ENCODE measurements around the gene CDC42BPG.
A peak's percentile ranks its signal among the peaks of the same experiment; 100 is the strongest.

The CDC42BPG gene

DNA sequence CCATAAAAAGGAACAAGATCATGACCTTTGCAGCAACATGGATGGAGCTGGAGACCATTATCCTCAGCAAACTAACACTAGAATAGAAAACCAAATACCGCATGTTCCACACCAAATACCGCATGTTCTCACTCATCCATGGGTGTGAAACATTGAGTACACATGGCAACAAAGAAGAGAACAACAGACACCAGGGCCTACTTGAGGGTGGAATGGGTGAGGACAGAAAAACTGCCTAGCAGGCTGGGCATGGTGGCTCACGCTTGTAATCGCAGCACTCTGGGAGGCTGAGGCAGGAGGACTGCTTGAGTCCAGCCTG is 21.7 kb upstream of the CDC42BPG start:
- Histone ChIP-seq H3K36me3 (ENCODE audit: insufficient read depth) (no peaks in the 10 kb centered on the region), H3K79me2 (ENCODE audit: insufficient read depth, low read depth) (peaks cover 85% of the 10 kb centered on the region), H3K27me3 (ENCODE audit: insufficient read depth, low read depth) (no peaks in the 10 kb centered on the region), H3K4me1 (ENCODE audit: low read depth, poor library complexity, severe bottlenecking) (peaks cover 92% of the 10 kb centered on the region), H4K20me1 (ENCODE audit: insufficient read depth) (no peaks in the 10 kb centered on the region), H3K9ac (peak overlapping the region; percentile 83; the same call in 1 of the 2 replicates), H3K4me2 (peak overlapping the region; percentile 95), H3K27ac (peak overlapping the region; percentile 97), H2AFZ (ENCODE audit: low read depth) (no peak overlapping the region), H3K4me3 (IDR thresholded peaks at IDR 0.05; ENCODE audit: insufficient read depth, low read depth, low read length) (no peak overlapping the region)
- TF ChIP-seq, protein P1, sequence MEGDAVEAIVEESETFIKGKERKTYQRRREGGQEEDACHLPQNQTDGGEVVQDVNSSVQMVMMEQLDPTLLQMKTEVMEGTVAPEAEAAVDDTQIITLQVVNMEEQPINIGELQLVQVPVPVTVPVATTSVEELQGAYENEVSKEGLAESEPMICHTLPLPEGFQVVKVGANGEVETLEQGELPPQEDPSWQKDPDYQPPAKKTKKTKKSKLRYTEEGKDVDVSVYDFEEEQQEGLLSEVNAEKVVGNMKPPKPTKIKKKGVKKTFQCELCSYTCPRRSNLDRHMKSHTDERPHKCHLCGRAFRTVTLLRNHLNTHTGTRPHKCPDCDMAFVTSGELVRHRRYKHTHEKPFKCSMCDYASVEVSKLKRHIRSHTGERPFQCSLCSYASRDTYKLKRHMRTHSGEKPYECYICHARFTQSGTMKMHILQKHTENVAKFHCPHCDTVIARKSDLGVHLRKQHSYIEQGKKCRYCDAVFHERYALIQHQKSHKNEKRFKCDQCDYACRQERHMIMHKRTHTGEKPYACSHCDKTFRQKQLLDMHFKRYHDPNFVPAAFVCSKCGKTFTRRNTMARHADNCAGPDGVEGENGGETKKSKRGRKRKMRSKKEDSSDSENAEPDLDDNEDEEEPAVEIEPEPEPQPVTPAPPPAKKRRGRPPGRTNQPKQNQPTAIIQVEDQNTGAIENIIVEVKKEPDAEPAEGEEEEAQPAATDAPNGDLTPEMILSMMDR (conservative IDR thresholded peaks at IDR 0.05; ENCODE audit: low read depth, low read length): no peak

DNA sequence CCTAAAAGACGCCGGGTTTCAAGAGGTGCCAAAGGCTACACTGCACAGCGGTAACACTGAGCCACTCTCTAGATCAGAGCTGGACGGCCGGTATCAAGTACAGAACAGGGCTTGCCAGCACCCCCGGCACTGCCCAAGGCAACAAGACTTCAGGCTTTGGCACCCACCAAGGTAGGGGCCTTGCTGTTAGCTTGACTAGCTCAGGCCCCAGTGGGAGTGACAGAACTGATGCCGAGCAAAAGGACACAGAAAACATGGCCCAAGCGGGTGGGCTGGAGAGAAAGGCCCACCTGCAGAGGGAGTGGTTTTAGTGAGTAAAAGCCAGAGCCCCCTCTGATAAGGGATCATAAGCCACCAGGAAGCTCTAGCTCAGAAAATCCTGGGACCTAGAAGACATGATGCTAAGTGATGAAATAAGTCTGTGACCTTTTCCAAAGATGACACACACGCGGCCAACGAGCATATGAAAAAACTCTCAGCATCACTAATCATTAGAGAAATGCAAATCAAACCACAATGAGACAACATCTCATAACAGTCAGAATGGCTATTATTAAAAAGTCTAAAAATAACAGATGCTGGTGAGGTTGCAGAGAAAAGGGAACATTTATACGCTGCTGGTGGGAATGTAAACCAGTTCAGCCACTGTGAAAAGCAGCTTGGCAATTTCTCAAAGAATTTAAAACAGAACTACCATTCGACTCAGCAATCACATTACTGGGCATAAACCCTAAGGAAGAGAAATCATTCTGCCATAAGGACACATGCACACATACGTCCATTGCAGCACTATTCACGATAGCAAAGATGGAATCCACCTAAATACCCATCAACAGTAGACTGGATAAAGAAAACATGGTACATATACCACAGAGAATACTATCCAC is 21.1 kb upstream of the CDC42BPG start:
- peak overlapping the region; percentile 95 for H3K4me2 ChIP-seq
- H3K9ac ChIP-seq: peak overlapping the region; percentile 83
- TF ChIP-seq, protein P1 (conservative IDR thresholded peaks at IDR 0.05; ENCODE audit: low read depth, low read length): no peak
- H3K27ac ChIP-seq: peak overlapping the region; percentile 97
- H3K27me3 ChIP-seq (ENCODE audit: insufficient read depth, low read depth): no peaks in the 10 kb centered on the region
- H2AFZ ChIP-seq (ENCODE audit: low read depth): no peak overlapping the region
- H3K4me3 ChIP-seq (IDR thresholded peaks at IDR 0.05; ENCODE audit: insufficient read depth, low read depth, low read length): no peak overlapping the region
- H3K4me1 ChIP-seq (ENCODE audit: low read depth, poor library complexity, severe bottlenecking): peaks cover 93% of the 10 kb centered on the region
- H3K36me3 ChIP-seq (ENCODE audit: insufficient read depth): no peaks in the 10 kb centered on the region
- no peaks in the 10 kb centered on the region for H4K20me1 ChIP-seq (ENCODE audit: insufficient read depth)
- peaks cover 86% of the 10 kb centered on the region for H3K79me2 ChIP-seq (ENCODE audit: insufficient read depth, low read depth)

DNA sequence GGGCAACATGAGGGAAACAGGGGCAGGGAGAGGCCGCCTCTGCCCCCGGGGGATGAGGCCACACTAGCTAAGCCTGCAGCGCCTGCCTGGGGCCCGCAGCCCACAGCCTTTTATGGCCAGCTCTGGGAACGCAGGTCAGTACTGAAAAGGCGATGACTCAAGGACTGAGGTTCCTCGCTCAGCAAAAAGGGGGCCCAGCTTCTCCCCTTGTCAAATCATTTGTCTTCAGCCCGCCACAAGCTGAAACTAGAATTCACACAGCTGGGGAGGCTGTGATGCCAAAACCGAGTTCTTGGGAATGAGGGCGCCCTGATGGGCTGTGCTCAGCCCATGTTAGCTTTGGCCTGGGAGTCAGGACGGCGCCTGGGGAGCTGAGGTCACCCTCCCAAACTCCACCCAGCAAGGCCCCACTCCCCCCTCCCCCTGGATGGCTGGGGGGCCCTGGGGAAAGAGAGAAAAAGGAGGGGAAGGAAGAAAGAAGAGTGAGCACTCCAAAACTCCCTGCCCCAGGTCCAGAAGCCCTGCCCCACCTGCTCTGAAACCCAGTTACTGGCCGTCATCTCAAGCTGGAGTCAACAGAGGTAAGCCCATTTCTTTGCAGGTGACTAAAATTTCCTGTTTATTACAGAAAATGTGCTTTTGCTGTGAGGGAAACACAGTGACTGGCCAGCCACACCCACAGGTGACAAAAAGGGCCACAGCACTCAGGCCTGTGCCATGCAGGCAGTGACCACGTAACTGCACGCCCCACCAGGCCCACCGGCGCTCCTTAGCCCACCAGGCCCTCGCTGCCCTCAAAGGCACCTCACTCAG is 20.2 kb upstream of the CDC42BPG start:
- Histone ChIP-seq H3K9ac (peak overlapping the region; percentile 83), H3K27ac (peak overlapping the region; percentile 97), H3K4me2 (peak overlapping the region; percentile 95), H3K79me2 (ENCODE audit: insufficient read depth, low read depth) (peaks cover 82% of the 10 kb centered on the region), H3K36me3 (ENCODE audit: insufficient read depth) (no peaks in the 10 kb centered on the region), H3K27me3 (ENCODE audit: insufficient read depth, low read depth) (no peaks in the 10 kb centered on the region), H4K20me1 (ENCODE audit: insufficient read depth) (no peaks in the 10 kb centered on the region), H3K4me1 (ENCODE audit: low read depth, poor library complexity, severe bottlenecking) (peaks cover 93% of the 10 kb centered on the region), H3K4me3 (IDR thresholded peaks at IDR 0.05; ENCODE audit: insufficient read depth, low read depth, low read length) (no peak overlapping the region), H2AFZ (ENCODE audit: low read depth) (0 out of 2 replicates have a peak overlapping the region, but pooled peaks have one; percentile 11)
- TF ChIP-seq, protein P1 (conservative IDR thresholded peaks at IDR 0.05; ENCODE audit: low read depth, low read length): no peak; the same call in 1 of the 2 replicates

DNA sequence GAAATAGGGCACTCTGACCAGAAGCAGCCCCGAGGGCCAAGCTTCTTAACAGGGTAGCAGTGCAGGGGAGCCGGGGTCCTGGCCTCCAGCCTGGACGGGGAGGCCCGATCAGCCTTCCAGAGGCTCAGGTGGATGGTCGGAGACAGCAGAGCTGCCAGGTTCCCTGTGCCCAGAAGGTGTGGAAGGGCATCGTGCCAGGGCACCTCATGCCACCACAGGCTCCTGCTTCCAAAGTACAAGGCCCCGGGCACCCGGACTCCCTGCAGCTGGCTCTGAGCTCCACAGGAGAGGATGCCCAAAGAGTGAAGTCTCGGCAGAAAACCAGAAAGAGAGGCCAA is 19.7 kb upstream of the CDC42BPG start:
- H3K4me2 ChIP-seq: peak overlapping the region; percentile 95
- 0 out of 2 replicates have a peak overlapping the region, but pooled peaks have one; percentile 11 for H2AFZ ChIP-seq (ENCODE audit: low read depth)
- H3K27ac ChIP-seq: peak overlapping the region; percentile 97
- H3K9ac ChIP-seq: peak overlapping the region; percentile 83
- no peaks in the 10 kb centered on the region for H3K36me3 ChIP-seq (ENCODE audit: insufficient read depth)
- TF ChIP-seq, protein P1 (conservative IDR thresholded peaks at IDR 0.05; ENCODE audit: low read depth, low read length): no peak
- H3K79me2 ChIP-seq (ENCODE audit: insufficient read depth, low read depth): peaks cover 76% of the 10 kb centered on the region
- H4K20me1 ChIP-seq (ENCODE audit: insufficient read depth): no peaks in the 10 kb centered on the region
- peaks cover 93% of the 10 kb centered on the region for H3K4me1 ChIP-seq (ENCODE audit: low read depth, poor library complexity, severe bottlenecking)
- no peak overlapping the region for H3K4me3 ChIP-seq (IDR thresholded peaks at IDR 0.05; ENCODE audit: insufficient read depth, low read depth, low read length)
- no peaks in the 10 kb centered on the region for H3K27me3 ChIP-seq (ENCODE audit: insufficient read depth, low read depth)

Measured in KMS-11 (cell line).